Measurements from ENCODE around the gene MUC5AC. TPM values are rescaled to one million over a fixed set of nuclear protein-coding genes. Genes with fewer than 3 reads are reported as not detected.

MUC5AC gene
- total and polyA plus RNA-seq, 2 of the 13 experiments (the other 11 are each of a cell fraction or from before 2014, with no cell fraction given) = under 0.01 TPM; not detected in 1

DNA sequence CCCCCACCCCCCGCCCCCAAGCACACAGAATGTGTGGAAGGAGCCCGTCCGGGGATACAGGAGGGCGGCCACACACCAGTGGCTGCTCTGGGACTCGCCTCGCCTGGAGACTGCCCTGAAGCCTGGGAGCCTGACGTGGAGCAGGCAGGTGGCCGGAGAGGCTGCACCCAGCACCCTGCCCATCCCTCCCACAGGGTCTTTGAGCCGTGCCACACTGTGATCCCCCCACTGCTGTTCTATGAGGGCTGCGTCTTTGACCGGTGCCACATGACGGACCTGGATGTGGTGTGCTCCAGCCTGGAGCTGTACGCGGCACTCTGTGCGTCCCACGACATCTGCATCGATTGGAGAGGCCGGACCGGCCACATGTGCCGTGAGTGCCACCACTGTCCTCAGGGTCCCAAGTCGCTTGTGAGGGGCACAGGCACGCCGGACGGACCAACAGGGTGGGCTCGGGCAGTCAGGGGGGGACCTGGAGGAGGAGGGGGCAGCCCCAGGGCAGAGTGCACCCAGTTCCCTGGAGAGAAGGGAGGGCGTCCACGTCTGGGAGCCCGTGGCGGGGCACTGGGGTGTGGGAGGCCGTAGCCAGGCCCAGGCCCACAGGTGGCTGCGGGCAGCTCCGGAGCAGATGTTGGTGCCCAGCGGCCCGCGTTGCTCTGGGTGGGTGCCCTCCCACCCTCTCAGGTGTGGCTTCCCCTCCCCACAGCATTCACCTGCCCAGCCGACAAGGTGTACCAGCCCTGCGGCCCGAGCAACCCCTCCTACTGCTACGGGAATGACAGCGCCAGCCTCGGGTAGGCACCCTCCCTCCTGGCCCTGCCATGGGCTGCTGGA, 38.1 kb downstream of the MUC5AC start:
- peaks cover 29 to 71% of the 10 kb centered on the region in 2 experiments for H3K27me3 ChIP-seq (ENCODE audit: control insufficient read depth in 1 of 2, insufficient read depth in 2 of 2, low read length in 2 of 2)
- FAIRE-seq (no peak), DNase-seq (ENCODE audit: low spot score) (no peak), ATAC-seq (no peak)
- no peaks in the 10 kb centered on the region for H3K79me2 ChIP-seq (ENCODE audit: insufficient read depth, low read length)
- no peaks in the 10 kb centered on the region for H3K9me3 ChIP-seq (ENCODE audit: low read length)
- no peak overlapping the region for H3K27ac ChIP-seq (ENCODE audit: extremely low read length, insufficient read depth, low read length)
- H2AFZ ChIP-seq (ENCODE audit: low read length) = no peak overlapping the region
- no peak overlapping the region for H3K4me2 ChIP-seq (ENCODE audit: low read depth, low read length)
- WGBS (ENCODE audit: low lambda C conversion rate) = 0% methylated on average over 2 of the region's 41 CpGs
- H3K9ac ChIP-seq (ENCODE audit: insufficient read depth, low read depth, low read length) = no peak overlapping the region
- intact Hi-C loops (cut with micrococcal nuclease; ENCODE audit: unreplicated experiment) = no loop called here
- no peaks in the 10 kb centered on the region for H3K36me3 ChIP-seq (replicated peaks in 1 of 2; ENCODE audit: control insufficient read depth in 1 of 2, insufficient read depth in 2 of 2, low read length in 2 of 2)
- no peak for TF ChIP-seq ZNF850 (CRISPR knock-in tag; conservative IDR thresholded peaks at IDR 0.05)
- TF ChIP-seq ZFAT (CRISPR knock-in tag; conservative IDR thresholded peaks at IDR 0.05) = no peak
- TF ChIP-seq, protein P1, sequence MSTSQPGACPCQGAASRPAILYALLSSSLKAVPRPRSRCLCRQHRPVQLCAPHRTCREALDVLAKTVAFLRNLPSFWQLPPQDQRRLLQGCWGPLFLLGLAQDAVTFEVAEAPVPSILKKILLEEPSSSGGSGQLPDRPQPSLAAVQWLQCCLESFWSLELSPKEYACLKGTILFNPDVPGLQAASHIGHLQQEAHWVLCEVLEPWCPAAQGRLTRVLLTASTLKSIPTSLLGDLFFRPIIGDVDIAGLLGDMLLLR (CRISPR knock-in tag; IDR thresholded peaks at IDR 0.05) = no peak
- no peak for TF ChIP-seq ZNF235 (CRISPR knock-in tag; IDR thresholded peaks at IDR 0.05; ENCODE audit: borderline replicate concordance)
- TF ChIP-seq PAF1 (CRISPR knock-in tag; IDR thresholded peaks at IDR 0.05) = no peak
- no peak for TF ChIP-seq ZNF562 (CRISPR knock-in tag; IDR thresholded peaks at IDR 0.05; ENCODE audit: borderline replicate concordance)
- no peak for TF ChIP-seq MBNL3 (CRISPR knock-in tag; conservative IDR thresholded peaks at IDR 0.05)
- CTCF ChIA-PET (ENCODE audit: low intra/inter-chr PET ratio, low total read pairs) = no interaction called here
- POLR2A ChIA-PET = no interaction called here
- BruUV-seq (replicated peaks) = no TSS peak
- in situ Hi-C loops (cut with HindIII; ENCODE audit: extremely low pct_ligation_motif_present, low pct_unique_long_range_greater_than_20kb) = no loop called here
- H4K20me1 ChIP-seq (ENCODE audit: insufficient read depth, low read length) = no peaks in the 10 kb centered on the region
- no peak overlapping the region for H3K4me3 ChIP-seq (replicated peaks in 1 of 3; ENCODE audit: insufficient read depth in 1 of 3, low read depth in 2 of 3, low read length in 3 of 3)
- no peaks in the 10 kb centered on the region for H3K4me1 ChIP-seq (ENCODE audit: insufficient read depth, low read length)

Measured in HepG2 (cell line).